UCSD-AML1 (cell line): ENCODE measurements around the gene EIF3L.

Experiments
- DNase-seq: peaks from one replicate; lab custom pipeline; 2025; ENCODE audit not compliant: unreplicated experiment; lab: John Stamatoyannopoulos, UW

Gene EIF3L

GRCh38 chr22:37816543-37817180 is 32.6 kb upstream of the EIF3L start:
- DNase-seq = no peak

- peak; percentile 77 for DNase-seq
These were observed 31.4 kb upstream of the EIF3L start for GRCh38 chr22:37817705-37818408.

- DNase-seq = no peak
These were observed 30.7 kb upstream of the EIF3L start for GRCh38 chr22:37818409-37819104.

- no peak for DNase-seq
These were observed 30.1 kb upstream of the EIF3L start for GRCh38 chr22:37819105-37819433.

GRCh38 chr22:37820350-37820749 is 28.9 kb upstream of the EIF3L start:
- no peak for DNase-seq

GRCh38 chr22:37822079-37822833 is 27.0 kb upstream of the EIF3L start:
- DNase-seq = no peak

GRCh38 chr22:37823134-37823985 is 25.9 kb upstream of the EIF3L start, which contains the start of gene GALR3:
GALR3 (plus strand) TSS chr22:37823382; CDS start chr22:37823407, 25 bp downstream.
- no peak for DNase-seq

- DNase-seq = no peak
These were observed 24.3 kb upstream of the EIF3L start for GRCh38 chr22:37824674-37825641.

GRCh38 chr22:37827056-37827455 is 22.2 kb upstream of the EIF3L start:
- no peak for DNase-seq

GRCh38 chr22:37830093-37830842 is 19.0 kb upstream of the EIF3L start:
- DNase-seq = no peak

GRCh38 chr22:37831472-37831871 is 17.7 kb upstream of the EIF3L start:
- DNase-seq = no peak

- no peak for DNase-seq
These were observed 17.0 kb upstream of the EIF3L start for GRCh38 chr22:37832022-37832857.

- DNase-seq = no peak
These were observed 7.0 kb upstream of the EIF3L start for GRCh38 chr22:37842015-37842793.

- no peak for DNase-seq
These were observed 5.5 kb upstream of the EIF3L start for GRCh38 chr22:37843741-37844089.

GRCh38 chr22:37844904-37845329 is 4.3 kb upstream of the EIF3L start:
- DNase-seq = no peak

- no peak for DNase-seq
These were observed 2.8 kb upstream of the EIF3L start for GRCh38 chr22:37846433-37846832.

- no peak for DNase-seq
These were observed 581 bp upstream of the EIF3L start for GRCh38 chr22:37848587-37849088.
